Prostate gland (tissue), 2 donors: ENCODE data around the gene SPEN. TPM values are rescaled to one million over a fixed set of nuclear protein-coding genes. Genes with fewer than 3 reads are reported as not detected.

ENCODE experiments used
- DNase-seq: peaks from one replicate; pipeline ENCODE4 v3.0.0-alpha.2; 2019; ENCODE audit warnings: low spot score
- H3K27ac ChIP-seq, 2 donors: fragments of 200-600 bp; sonication (generic); 2 replicates each; pipeline ENCODE4 v1.5.1; 2017 to 2019
- H3K27me3 ChIP-seq: fragments of 200-600 bp; sonication (generic); replicated peaks from 2 replicates; pipeline ENCODE4 v1.5.1; 2019; ENCODE audit not compliant: insufficient read depth
- H3K36me3 ChIP-seq, 2 donors: fragments of 200-600 bp; sonication (generic); 1 replicate in 1 of 2; 2 replicates in 1 of 2; pipeline versions ENCODE4 v1.5.1 to v1.8.1; 2017 to 2019
- H3K4me1 ChIP-seq: fragments of 200-600 bp; sonication (generic); replicated peaks from 2 replicates; pipeline ENCODE4 v1.5.1; 2019
- H3K4me3 ChIP-seq, 2 donors: fragments of 200-600 bp; sonication (generic); 2 replicates each; pipeline ENCODE4 v1.5.1; 2017 to 2019
- H3K9me3 ChIP-seq: fragments of 200-600 bp; sonication (generic); 2 replicates; pipeline ENCODE4 v1.5.1; 2017
- POLR2A ChIP-seq: fragments of 450-650 bp; IDR thresholded peaks from one replicate; pipeline ENCODE4 v1.6.1; 2016; ENCODE audit warnings: antibody characterized with exemption, mild to moderate bottlenecking
- POLR2AphosphoS5 ChIP-seq: sonication (generic); formaldehyde crosslinking; IDR thresholded peaks from one replicate; pipeline ENCODE4 v1.6.1; 2017; ENCODE audit warnings: antibody characterized with exemption
- WGBS: methylation state at CpG from one replicate; pipeline ENCODE4 v1.1.5; 2018; 5-methylcytosine and 5-hydroxymethylcytosine counted together
- intact Hi-C: fragments of 100-400 bp; cut with DNase I; formaldehyde crosslinking; loops from one replicate; pipeline ENCODE4 v1.14.2; 2022
- total RNA-seq, 2 donors: library from RNA; depleted of rRNA; stranded (reverse); fragments of >200 nt; gene quantifications; one replicate each; pipeline ENCODE4 v1.1.0, GENCODE V29; 2016
- TF ChIP-seq, protein P1 (sequence below), 4 experiments: fragments of 200-600 bp in 2 of 4; fragments of 450-650 bp in 2 of 4; sonication (generic) in 2 of 4; IDR thresholded peaks; 1 replicate in 3 of 4; 2 replicates in 1 of 4; pipeline ENCODE4 v1.5.1; 2016 to 2019; ENCODE audit warnings: antibody characterized with exemption in 4 of 4, mild to moderate bottlenecking in 2 of 4, moderate library complexity in 2 of 4

The SPEN gene
- total RNA-seq, 2 donors from 2014 or later, result 31.9 to 48.3 TPM

DNA sequence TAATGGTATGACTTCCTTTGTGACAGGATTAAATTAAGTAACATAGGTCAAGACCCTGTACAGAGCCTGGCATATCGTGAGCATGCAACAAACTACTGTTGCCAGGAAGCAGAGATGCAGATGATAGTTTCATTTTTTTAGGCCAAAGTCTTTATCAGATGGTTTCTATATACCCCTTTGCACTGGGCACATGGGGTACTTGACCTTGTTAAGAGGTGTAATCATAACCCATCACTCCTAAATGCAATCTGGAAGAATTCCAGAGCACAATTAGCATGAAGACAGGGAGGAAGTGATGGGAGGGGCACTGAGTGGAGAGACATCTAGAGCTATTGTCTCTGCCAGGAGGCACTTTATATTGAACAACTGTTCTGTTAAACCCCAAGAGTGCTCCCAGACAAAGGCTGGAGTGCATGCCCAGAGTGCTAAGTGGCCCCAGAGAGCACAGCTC lies 106.3 kb downstream of the SPEN start:
- Histone ChIP-seq H3K27ac (peak overlapping the region in 1 of 2 donors; percentile 13), H3K4me1 (peaks cover 9% of the 10 kb centered on the region), H3K27me3 (no peaks in the 10 kb centered on the region), H3K4me3 (no peak overlapping the region), H3K9me3 (no peaks in the 10 kb centered on the region), H3K36me3 (no peaks in the 10 kb centered on the region)
- no peak for TF ChIP-seq POLR2A
- no peak for TF ChIP-seq POLR2AphosphoS5
- TF ChIP-seq, protein P1, sequence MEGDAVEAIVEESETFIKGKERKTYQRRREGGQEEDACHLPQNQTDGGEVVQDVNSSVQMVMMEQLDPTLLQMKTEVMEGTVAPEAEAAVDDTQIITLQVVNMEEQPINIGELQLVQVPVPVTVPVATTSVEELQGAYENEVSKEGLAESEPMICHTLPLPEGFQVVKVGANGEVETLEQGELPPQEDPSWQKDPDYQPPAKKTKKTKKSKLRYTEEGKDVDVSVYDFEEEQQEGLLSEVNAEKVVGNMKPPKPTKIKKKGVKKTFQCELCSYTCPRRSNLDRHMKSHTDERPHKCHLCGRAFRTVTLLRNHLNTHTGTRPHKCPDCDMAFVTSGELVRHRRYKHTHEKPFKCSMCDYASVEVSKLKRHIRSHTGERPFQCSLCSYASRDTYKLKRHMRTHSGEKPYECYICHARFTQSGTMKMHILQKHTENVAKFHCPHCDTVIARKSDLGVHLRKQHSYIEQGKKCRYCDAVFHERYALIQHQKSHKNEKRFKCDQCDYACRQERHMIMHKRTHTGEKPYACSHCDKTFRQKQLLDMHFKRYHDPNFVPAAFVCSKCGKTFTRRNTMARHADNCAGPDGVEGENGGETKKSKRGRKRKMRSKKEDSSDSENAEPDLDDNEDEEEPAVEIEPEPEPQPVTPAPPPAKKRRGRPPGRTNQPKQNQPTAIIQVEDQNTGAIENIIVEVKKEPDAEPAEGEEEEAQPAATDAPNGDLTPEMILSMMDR (IDR thresholded peaks at IDR 0.05), result no peak
- WGBS, result 33% methylated on average over 1 of the region's 1 CpG
- intact Hi-C loops, result loop anchor here (5.0 kb wide), 2 partner anchors 107 to 122 kb away; partner anchors contain the start of gene SPEN
- DNase-seq, result no peak

DNA sequence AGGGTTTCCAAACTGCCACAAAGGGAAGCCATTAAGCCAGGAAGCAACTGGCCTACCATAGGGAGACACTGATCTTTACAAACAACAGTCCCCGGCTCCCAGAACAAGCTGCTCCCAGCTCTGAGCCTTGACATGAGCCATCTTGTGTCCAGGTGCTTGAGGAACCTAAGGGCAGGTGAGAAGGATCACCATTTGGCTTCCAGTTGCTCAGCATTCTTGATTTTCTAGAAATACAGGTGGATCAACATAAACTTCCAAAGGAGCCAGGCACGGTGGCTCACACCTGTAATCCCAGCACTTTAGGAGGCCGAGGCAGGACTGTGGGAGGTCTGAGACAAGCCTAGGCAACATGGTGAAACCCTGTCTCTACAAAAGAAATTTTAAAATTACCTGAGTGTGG lies 106.8 kb downstream of the SPEN start:
- Histone ChIP-seq H3K4me1 (peaks cover 9% of the 10 kb centered on the region), H3K36me3 (no peaks in the 10 kb centered on the region), H3K9me3 (no peaks in the 10 kb centered on the region), H3K27ac (no peak overlapping the region), H3K4me3 (no peak overlapping the region), H3K27me3 (no peaks in the 10 kb centered on the region)
- TF ChIP-seq POLR2A (no peak), POLR2AphosphoS5 (no peak)
- TF ChIP-seq, protein P1 (IDR thresholded peaks at IDR 0.05), result no peak
- WGBS, result 61% methylated on average over 3 of the region's 3 CpGs
- DNase-seq, result no peak
- intact Hi-C loops, result loop anchor here (5.0 kb wide), 2 partner anchors 107 to 122 kb away; partner anchors contain the start of gene SPEN

DNA sequence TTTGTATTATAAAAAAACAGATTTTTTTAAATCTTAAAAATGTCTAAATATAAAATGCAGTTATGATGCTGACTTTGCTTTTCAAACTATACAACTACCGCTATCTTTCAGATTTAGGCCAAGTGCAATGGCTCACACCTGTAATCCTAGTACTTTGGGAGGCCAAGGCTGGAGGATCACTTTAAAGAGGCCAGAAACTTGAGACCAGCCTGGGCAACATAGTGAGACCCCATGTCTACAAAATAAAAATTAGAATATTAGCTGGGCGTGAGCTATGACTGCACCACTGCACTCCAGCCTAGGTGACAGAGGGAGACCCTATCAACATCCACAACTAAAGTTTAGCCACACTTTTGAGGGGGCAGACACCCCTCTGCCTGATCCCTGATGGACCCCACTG lies 108.0 kb downstream of the SPEN start:
- intact Hi-C loops, result no loop called here
- WGBS, result 97% methylated on average over 2 of the region's 2 CpGs
- Histone ChIP-seq H3K27ac (no peak overlapping the region), H3K27me3 (no peaks in the 10 kb centered on the region), H3K4me1 (peaks cover 3% of the 10 kb centered on the region), H3K9me3 (no peaks in the 10 kb centered on the region), H3K36me3 (no peaks in the 10 kb centered on the region), H3K4me3 (no peak overlapping the region)
- TF ChIP-seq POLR2A (no peak), POLR2AphosphoS5 (no peak)
- TF ChIP-seq, protein P1 (IDR thresholded peaks at IDR 0.05), result no peak
- DNase-seq, result no peak

DNA sequence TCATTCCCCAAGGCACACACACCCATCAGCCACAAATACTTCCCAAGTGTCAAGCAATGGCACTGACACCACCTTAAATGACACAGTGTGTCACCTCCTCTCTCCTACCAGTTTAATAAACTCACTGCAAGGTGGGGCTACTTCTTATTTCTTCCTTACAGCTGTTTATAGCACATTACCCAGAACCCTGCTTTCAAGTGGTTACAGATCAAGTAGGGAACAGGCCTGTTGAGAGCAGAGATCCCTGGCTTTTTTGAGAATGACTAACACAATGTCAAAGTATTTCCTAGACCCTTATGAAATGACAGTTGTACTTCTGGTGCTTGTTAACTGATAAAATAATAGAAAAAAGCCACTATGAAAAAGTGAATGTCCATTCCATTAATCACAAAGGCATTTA lies 108.6 kb downstream of the SPEN start:
- intact Hi-C loops, result no loop called here
- Histone ChIP-seq H3K27ac (no peak overlapping the region), H3K9me3 (no peaks in the 10 kb centered on the region)

More for the DNA sequence above, 108.6 kb downstream of the SPEN start:
- no peak overlapping the region for H3K4me3 ChIP-seq
- no peaks in the 10 kb centered on the region for H3K4me1 ChIP-seq
- H3K36me3 ChIP-seq, result no peaks in the 10 kb centered on the region
- DNase-seq, result no peak
- TF ChIP-seq POLR2A (no peak), POLR2AphosphoS5 (no peak)
- TF ChIP-seq, protein P1 (IDR thresholded peaks at IDR 0.05), result no peak
- H3K27me3 ChIP-seq, result no peaks in the 10 kb centered on the region
